Measurements from ENCODE around the gene DNAJA3. TPM values are rescaled to one million over a fixed set of nuclear protein-coding genes. Genes with fewer than 3 reads are reported as not detected.

DNAJA3 gene
- 58.0 to 78.6 TPM (median 76.4 TPM) in 5 replicates for total RNA-seq (2022; extraction: Qiagen RNA extraction; ENCODE audit: low read depth)

DNA sequence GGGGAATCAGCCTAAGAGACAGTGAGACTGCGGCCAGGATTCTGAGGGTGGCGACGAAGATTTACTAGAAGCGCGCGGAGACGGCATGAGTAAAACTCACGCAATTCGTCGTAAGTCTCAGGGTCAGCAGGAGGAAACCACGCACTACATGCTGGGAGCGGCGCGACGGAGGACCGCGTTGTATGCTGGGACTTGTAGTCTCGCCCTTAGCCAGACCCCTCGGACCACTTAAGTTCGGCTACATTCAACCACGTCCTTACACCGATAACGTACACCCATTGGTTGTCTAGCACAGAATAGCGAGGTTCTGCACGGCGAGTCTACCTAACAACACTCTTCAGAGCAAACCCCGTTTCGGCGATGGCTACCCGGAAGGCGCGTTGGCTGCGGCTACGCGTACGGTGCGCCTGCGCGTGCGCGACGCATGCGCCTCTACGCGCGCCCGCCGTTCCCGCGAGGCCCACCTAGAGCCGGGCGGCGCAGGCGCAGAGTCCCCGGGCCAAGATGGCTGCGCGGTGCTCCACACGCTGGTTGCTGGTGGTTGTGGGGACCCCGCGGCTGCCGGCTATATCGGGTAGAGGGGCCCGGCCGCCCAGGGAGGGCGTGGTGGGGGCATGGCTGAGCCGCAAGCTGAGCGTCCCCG, at the start of gene DNAJA3:
TSS of gene DNAJA3 (plus strand) at position 491 of the 643 bp plus-strand sequence. CDS start at position 505, 14 bp downstream.

DNA sequence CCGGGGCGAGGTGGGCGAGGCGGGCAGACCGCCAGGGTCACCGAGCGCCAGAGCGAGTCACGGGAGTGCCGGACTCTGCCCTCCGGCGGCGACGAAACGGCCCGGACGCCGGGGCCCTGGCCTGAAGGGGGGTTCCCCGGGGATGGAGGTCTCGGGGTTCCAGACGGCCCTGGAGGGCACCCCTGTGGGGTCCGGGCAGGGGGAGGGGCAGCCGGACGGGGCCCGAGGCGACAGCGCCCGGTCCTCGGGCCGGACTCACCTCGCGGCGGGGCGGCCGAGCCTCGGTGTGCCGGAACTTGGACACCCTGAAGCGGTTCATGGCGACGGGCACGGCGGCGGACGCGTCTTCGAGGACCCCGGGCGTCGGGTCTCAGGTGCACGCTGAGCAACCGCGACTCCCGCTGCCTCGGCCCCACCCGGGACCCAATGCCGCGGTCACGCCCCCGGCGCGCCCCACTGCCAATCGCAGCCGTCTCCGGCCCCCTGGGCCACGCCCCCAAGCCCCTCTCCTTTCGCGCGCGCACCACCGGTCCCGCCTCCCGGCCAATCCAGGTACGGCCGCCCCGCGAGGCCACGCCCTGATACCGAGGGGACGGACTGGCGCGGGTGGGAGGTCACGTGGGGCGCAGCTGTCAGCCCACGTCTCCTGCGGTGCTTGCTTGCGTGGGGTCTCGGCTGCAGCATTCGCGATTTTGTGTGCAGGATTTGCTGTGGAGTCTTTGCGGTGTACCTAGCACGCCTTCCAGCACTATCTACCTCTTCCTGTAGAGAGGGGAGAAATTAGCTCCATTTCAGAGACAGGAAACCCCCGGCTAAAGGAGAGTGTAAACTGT, 9.3 kb upstream of the DNAJA3 start, which contains the start of gene CORO7:
TSS of gene CORO7 (minus strand) at position 397 of the 833 bp plus-strand sequence. CDS start at position 319, 78 bp downstream.

DNA sequence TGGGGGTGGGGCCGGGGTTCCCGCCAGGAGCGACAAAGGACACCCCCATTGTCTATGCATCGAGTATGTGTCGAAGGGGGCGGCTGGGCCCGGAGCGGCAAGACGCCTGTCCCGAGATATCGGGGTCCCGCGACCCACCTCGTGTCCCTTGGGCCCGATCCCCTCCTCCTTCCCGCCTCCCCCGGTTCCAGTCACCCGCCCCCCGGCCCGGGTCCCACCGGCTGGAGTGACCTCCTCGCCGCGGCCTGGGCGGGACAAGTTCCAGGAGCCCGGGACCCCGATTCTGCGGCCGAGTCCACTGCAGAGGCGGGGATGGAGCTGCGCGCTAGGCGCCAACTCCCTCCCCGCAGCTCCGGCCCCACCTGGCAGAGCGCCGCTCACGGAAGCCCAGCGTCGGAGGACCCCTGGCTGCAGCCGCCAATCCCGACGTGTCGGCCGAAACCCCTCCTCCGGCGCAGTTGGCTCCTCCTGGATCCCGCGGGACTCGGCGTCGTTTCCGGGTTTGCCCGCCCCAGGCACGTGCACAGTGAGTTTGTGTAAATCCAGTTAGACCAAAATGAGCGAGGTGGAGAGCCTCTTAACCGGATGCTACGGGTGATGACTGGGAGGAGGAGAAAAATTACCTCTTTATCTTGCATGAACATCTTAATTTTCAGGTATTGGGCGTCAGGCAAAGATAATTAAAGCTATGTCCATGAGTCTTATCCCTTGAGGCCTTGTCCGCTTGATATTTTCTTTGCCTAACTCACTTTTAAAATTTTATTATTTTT, 48.7 kb downstream of the DNAJA3 start, which contains the start of gene NMRAL1:
TSS of gene NMRAL1 (minus strand) at position 434 of the 770 bp plus-strand sequence. CDS start 493 bp downstream, outside the sequence.

DNA sequence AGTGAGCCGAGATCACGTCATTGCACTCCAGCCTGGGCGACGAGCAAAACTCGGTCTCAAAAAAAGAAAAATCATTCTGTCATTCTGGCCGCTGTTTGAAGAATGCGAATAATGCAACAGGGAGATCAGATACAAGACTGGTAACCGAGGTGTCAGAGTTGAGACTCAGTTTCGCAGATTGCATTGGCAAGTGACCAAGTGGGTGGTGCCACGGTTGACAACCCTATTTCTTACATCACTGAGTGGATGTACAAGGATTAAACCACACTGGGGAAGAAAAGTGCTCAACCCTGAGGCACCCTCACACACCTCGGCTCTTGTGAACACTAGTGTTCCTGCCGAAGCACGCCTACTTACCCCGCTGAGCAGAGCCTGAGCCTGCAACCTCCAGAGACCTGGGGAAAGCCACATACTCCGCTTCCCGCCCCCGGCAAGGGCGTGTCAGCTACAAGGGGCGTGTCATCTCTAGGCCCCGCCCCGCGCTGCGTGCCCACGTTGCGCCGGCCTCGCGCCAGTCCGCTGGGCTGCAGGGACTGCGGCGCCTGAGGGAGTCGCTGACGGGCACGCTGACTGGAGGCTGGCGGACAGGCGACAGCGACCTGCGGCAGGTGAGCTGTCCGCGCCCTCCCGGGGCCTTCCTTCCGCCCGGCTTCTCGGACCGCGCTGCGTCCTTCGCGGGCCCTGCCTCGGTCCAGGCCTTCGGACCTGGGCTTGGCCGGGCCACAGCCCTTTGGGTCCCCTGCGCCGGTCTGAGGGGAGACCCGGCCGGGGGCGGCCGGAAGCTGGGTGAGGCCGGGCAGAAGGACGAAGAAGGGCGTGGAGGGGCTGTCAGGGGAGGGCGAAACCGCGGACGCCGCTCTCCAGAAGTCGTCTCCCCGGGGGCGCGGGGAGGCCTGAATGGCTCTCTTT, 50.5 kb downstream of the DNAJA3 start, which contains the start of gene HMOX2:
TSS of gene HMOX2 (plus strand) at position 519 of the 909 bp plus-strand sequence. CDS start 29,127 bp downstream, outside the sequence.

Other genes with a start within 250 kb of the DNAJA3 start
- gene SRL, start 183.8 kb upstream of the DNAJA3 start, total RNA-seq (2022; extraction: Qiagen RNA extraction; ENCODE audit: low read depth), result 0.01 to 0.05 TPM (median 0.03 TPM) in 3 of 5 replicates, not detected in the others
- 18.6 to 21.5 TPM (median 19.4 TPM) in 5 replicates for gene TFAP4, start 152.8 kb upstream of the DNAJA3 start, total RNA-seq (2022; extraction: Qiagen RNA extraction; ENCODE audit: low read depth)
- 23.8 to 32.9 TPM (median 31.4 TPM) in 5 replicates for gene GLIS2, start 109.8 kb upstream of the DNAJA3 start, total RNA-seq (2022; extraction: Qiagen RNA extraction; ENCODE audit: low read depth)
- gene PAM16, start 74.5 kb upstream of the DNAJA3 start, total RNA-seq (2022; extraction: Qiagen RNA extraction; ENCODE audit: low read depth), result 59.2 to 75.6 TPM (median 73.7 TPM) in 5 replicates
- gene VASN, start 54.0 kb upstream of the DNAJA3 start, total RNA-seq (2022; extraction: Qiagen RNA extraction; ENCODE audit: low read depth), result 6.0 to 8.4 TPM (median 8.1 TPM) in 5 replicates
- 11.8 to 18.6 TPM (median 14.5 TPM) in 5 replicates for gene CORO7, start 9.3 kb upstream of the DNAJA3 start, total RNA-seq (2022; extraction: Qiagen RNA extraction; ENCODE audit: low read depth)
- 43.2 to 45.5 TPM (median 44.5 TPM) in 5 replicates for gene NMRAL1, start 48.8 kb downstream of the DNAJA3 start, total RNA-seq (2022; extraction: Qiagen RNA extraction; ENCODE audit: low read depth)
- 46.9 to 59.6 TPM (median 55.7 TPM) in 5 replicates for gene HMOX2, start 50.5 kb downstream of the DNAJA3 start, total RNA-seq (2022; extraction: Qiagen RNA extraction; ENCODE audit: low read depth)
- gene CDIP1, start 112.9 kb downstream of the DNAJA3 start, total RNA-seq (2022; extraction: Qiagen RNA extraction; ENCODE audit: low read depth), result 9.0 to 12.2 TPM (median 11.4 TPM) in 5 replicates
- gene C16orf96, start 130.5 kb downstream of the DNAJA3 start, total RNA-seq (2022; extraction: Qiagen RNA extraction; ENCODE audit: low read depth), result not detected in 5 replicates
- 36.2 to 64.0 TPM (median 59.9 TPM) in 5 replicates for gene UBALD1, start 189.0 kb downstream of the DNAJA3 start, total RNA-seq (2022; extraction: Qiagen RNA extraction; ENCODE audit: low read depth)
- gene MGRN1, start 199.0 kb downstream of the DNAJA3 start, total RNA-seq (2022; extraction: Qiagen RNA extraction; ENCODE audit: low read depth), result 37.4 to 44.5 TPM (median 39.1 TPM) in 5 replicates

Measured in A549 treated with CpdA at 1 μM for 4 hours (cell line).